GM21447 (cell line): ENCODE measurements around the gene TMEM128.
A peak's percentile ranks its signal among the peaks of the same experiment; 100 is the strongest.
"Not testable (repeated sequence)": the region's sequence is repeated elsewhere in the genome, so short reads cannot be mapped to it uniquely, and the experiment has no call there.

Source experiments
- ATAC-seq: cut with Tn5 transposase; IDR thresholded peaks from one replicate; pipeline ENCODE4 v1.9.1; 2021; ENCODE audit not compliant: unreplicated experiment

Gene TMEM128

DNA sequence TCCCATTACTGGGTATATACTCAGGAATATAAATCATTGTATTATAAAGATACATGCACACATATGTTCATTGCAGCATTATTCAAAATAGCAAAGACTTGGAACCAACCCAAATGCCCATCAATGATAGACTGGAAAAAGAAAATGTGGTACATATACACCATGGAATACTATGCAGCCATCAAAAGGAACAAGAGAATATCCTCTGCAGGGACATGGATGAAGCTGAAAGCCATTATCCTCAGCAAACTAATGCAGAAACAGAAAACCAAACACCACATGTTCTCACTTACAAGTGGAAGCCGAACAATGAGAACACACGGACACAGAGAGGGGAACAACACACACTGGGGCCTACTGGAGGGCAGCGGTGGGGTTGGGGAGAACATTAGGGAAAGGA lies 9.7 kb upstream of the TMEM128 start:
- ATAC-seq, result not testable (repeated sequence)

DNA sequence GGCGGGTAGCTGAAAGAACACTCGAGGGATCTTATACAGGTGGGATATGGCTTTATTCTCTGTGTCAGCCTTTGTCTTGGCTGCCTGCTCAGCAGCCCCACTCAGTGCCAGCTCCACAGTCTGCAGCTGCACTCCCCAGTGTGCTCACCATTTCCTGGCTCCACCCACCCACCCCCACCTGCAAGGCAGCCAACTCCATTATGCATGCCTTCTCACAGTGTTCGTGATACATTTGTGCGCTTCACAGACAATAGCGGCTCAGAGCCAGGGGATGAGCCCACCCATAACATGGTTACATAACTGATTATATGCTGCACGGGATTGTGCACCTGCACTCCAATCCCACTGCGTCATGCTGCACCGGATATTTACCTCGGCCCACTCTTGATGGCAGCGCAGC lies 8.8 kb upstream of the TMEM128 start:
- no peak for ATAC-seq

DNA sequence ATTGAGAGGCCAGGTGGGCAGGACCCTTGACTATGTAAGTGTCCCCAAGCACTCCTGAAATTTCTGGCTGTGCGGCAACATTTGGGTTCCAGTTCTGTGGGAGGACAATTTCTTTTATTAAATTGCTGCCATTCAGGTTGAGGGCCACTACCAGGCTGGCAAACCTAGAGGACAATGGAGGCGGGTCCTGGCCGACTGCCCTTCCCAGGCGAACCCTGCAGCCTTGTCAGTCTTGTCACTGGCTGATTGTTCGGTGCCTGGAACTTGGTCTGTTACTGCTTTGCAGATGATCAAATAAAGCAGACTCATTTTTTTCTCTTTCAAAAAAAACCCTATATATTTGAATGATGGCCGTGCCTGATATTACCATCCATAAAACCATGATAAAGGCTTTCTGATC lies 6.6 kb upstream of the TMEM128 start:
- no peak for ATAC-seq

DNA sequence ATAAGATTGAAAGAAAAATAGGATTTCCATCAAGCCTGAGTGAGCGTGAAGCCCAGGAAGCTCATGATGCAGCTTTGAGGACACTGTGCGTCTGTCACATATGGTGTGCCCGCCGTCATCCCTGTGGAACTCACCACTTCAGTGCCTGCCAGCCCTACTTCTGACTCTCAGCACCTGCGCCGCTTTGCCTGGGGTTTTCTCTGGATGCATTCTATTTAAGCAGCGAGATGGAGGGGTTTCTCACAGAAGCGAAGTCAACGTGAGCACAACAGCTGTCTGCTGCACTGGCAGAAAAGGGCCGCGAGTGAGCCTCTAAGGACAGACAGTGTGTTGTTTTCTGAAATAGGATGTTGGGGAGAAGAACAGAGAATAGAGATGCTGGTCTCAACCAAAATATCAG lies 6.2 kb upstream of the TMEM128 start:
- no peak for ATAC-seq

DNA sequence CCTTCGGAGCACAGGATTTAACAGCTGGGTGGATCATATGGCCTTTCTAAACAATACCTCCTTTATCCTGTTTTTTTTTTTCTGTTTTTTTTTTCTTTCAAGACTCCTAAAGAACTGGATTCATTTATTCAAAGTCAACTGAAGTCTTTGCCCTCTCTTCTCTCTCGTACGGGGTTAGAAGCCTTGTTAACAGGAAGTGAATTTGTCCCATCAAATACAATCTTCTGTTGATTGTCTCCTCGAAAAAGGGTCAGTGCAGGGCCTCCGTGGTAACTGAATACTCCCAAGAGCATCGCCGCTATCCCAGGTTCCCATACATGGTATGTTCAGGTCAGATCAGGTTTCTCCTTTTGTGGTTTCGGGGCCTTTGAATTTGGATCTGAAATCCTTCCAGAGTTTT lies 1.8 kb upstream of the TMEM128 start:
- ATAC-seq, result no peak

DNA sequence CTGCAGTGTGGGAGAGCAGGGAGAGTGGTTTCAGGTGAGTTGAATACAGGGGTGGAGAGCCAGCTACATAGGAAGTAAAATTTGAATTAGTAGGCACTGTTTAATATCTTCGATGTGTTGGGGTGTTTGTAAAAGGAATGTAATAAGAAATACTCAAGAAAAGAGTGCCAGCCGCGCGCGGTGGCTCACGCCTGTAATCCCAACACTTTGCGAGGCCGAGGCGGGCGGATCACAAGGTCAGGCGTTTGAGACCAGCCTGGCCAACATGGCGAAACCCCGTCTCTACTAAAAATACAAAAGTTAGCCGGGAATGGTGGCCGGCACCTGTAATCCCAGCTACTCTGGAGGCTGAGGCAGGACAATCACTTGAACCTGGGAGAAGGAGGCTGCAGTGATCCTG lies 1.3 kb upstream of the TMEM128 start:
- ATAC-seq, result not testable (repeated sequence)

DNA sequence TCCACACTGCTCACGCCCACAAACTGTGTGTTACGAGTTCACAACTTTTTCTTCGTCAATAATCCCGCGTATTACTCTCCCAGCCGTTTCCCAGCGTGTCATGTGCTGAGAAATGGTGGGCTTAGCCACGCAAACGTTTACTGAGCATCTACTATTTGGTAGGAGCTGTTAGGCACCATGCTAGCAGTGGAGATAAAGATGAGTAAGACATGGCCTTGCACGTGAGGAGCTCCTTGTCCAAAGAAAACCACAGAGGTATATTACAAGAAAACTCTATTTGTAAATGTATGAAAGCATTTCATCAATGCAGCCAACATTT lies 821 bp upstream of the TMEM128 start:
- no peak for ATAC-seq

DNA sequence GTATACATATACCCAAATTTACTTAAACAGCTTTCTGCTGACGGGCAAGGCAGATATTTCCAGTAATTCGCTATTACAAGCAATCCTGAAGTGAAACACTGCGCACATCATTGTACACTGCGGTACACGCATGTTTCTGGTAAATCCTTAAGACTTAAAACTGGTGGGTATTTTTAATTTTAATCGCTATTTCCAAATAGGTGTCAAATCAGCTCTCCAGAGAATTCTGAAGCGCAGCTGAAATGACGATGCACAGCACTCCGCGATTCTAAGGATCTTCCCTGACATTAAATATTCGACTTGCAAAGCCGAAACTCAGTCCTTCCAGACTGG lies 361 bp downstream of the TMEM128 start:
- peak; percentile 12 for ATAC-seq

DNA sequence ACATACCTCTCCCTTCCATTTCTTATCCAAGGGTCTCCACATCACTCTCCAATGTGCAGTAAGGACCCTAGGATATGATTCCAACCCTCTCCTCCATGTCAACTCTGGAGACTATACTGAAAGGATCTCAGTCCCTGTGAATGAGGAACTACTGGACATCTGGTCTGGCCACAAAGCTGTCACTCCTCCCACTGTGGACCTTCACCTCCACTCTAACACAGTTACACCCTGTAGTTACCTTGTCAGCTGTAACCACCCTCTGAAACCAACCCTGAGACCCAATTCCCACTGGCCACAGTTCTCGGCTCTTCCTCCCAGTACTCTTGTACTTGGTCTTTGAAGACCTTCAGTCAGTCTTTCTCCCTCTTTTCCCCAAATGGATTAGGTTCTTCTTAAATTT lies 2.9 kb downstream of the TMEM128 start:
- ATAC-seq, result no peak

DNA sequence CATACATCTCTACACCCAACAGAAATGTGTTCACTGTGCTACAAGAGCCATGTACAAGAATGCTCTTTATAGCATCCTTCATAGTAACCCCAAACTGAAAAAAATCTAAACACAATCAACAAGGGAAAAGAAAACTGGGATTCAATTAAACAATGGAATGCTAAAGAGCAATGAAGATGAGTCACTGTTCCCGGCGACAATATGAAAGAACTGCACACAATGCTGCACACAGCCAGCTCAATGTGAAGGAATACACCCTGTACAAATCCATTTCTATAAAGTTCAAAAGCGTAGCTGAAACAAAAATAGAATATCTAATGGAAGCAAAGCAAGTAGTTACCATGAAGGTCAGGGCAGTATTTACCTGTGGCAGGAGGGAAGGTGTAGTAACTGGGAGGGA lies 8.5 kb downstream of the TMEM128 start:
- not testable (repeated sequence) for ATAC-seq

DNA sequence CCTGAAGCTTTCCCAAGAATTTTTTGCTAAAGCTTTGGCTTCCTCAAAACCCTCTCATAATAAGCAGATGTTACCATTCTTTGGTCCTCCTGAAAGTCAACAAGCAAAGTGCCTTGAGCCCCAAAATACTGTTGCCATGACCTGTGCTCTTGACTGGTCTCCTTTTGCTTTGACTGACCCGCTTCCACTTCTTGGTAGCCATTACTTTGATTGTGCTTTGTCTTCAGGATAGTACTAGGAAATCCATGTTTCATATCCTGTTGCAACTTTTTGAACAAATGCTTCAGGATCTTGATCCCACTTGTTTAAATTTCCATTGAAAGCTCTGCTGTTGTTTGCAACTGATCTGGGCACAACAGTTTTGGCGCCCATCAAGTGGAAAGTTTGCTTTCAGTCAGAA lies 14.4 kb downstream of the TMEM128 start:
- no peak for ATAC-seq

DNA sequence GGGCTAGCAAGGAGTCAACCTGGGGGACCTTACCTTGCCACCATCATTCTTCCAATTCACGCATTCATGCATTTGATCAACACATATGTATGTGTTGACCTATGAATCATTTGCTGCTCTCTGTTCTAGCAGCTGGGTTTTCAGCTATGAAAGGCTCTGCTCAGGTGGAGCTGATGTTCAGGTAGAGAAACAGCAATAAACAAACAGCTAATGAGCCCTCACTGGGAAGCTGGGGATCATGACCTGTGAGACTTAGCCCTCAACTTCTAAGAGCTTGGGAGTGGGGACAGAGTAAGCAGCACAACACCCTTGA lies 19.7 kb downstream of the TMEM128 start:
- no peak for ATAC-seq

DNA sequence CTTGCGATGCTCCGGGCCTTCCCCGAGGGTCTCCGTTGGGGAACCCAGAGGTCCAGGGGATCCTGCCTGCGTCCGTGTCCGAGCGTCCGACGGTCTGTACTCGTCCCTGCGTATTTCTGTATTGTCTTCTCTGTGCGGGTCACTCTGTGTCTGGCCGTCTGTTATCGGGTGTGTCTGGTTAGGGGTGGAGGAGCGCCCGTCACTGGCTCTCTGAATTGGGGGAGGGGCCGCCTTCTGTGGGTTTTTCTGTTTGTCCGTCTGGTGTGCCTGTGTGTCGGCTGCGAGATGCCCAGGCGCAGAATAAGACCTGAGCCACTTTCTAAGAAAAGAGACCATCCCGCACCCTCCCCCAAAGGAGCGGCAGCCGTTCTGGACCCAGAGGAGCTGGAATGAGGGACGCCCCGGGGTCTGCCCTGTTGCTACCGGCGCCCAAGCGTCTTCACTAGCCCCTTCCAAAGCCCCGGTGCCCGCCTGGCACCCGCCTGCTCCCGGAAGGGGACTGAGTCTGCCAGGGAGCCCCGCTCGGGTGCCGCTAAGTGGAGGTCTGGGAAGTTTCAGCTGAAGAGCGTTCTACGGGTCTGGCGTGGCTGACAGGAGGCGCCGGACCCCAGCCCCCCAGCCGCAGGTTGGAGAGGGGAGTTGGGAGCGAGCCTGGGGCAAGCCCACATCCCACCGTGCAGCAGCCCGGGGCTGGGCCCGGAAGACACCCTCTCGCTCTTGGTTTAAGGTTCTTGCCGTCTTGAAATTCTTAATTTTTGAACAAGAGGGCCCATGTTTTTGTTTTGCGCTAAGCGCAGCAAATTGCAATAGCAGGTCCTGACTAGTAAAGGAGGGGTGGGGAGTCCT lies 20.3 kb downstream of the TMEM128 start:
- no peak for ATAC-seq

DNA sequence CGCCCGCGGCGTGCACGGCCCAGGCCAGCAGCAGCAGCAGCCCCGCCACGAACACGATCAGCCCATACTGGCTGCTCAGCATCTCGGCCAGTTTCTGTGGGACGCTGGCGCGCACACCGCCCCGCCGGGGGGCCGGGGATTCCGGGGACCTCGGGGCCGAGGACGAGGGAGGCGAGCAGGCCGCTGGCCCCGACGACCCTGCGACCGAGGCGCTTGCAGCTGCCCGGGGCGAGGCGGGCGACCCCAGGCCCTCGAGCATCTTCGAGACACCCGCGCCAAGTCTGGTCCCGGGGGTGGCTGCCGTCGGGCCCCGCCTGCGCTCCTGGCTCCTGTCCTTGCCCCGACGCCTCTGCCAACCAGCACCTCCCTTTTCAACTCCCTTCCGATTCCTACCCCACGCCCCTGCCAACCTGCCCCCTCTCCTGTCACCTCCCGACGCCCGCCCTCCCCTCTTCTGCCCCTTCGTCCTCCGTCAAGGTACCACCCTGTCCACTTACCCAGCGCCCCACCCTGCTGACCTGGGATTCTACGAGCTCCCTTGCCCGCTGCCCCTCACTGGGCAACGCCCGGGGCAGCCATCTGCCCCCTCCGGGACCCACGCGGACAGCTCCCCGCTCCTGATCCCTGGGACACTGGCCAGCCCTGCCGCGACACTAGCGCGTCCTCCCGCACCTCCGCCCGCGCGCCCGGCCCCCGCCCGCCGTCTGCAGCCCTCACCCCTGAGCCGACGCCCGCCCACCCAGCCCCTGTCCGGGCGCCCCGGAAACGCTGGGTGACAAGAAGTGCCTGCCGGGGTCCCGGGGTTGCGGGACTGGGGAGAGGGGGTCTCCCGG lies 21.2 kb downstream of the TMEM128 start, which contains the start of gene OTOP1:
TSS of gene OTOP1 (minus strand) at position 324 of the 833 bp plus-strand sequence. CDS start at position 259, 65 bp downstream.
- no peak for ATAC-seq

DNA sequence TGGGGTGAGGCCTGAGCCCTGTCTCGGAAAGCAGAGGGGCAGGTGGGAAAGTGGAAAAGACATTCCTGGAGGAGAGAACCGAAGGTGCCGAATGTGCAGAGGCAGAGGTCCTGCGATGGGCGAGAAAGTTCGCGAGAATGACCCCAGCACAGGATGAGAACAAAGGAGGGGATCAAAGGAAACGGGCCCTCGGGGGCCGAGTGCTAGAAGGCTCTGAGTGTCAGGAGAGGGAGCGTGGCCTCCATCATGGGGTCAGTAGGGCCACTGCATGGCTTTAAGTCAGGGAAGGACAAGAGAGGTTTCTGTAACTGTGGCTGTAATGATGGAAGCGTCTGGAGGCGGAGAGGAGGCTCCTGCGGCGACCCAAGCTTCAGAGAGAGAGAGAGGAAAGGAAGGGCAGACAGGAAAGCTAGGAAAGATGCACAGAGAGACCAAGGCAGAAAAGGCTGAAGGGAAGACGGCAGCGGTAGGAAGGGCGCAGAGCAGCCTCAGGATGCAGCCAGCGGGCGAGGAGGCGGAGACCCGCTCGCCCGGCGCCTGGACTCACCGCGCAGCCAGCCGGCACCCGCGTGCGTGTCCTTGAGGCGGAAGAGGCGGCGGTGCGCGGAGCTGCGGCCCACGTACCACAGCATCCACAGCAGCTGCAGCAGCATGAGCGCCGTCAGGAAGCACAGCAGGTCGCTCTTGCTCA lies 22.0 kb downstream of the TMEM128 start:
- ATAC-seq, result no peak

DNA sequence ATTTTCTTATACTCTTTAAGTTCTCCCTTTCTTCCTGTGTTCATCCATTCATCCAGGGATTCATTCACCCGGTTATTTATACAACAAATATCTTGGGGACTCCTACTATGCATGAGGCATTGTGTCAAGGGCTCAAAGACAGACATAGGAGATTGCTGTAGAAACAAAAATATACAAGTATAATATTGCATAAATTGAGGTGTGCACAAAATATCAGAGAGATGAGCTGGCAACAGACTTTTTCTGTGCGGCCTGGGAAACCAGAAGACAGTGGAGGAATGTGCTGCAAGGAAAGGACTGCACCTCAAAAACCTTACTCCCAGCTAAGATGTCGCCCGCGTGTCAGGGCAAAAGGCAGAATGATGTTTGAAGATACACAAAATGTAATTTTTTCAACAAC lies 30.9 kb downstream of the TMEM128 start:
- ATAC-seq, result no peak

DNA sequence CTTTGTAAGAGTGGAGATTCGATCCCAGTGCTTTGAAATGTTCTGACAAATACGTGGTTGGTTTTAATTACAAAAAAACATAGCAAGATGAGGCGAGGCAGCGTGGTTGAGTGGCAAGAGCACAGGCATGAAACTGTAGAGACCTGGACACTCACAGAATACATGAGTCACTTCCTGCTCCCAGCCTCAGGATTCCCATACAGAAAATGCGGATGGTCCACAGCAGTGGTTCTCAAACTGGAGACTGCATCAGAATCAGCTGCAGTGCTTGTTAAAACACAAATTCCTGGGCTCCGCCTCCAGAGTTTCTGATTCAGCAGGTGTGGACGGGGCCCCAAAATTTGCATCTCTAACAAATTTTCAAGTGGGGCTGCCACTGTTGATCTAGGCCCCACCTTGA lies 31.4 kb downstream of the TMEM128 start:
- ATAC-seq, result no peak

DNA sequence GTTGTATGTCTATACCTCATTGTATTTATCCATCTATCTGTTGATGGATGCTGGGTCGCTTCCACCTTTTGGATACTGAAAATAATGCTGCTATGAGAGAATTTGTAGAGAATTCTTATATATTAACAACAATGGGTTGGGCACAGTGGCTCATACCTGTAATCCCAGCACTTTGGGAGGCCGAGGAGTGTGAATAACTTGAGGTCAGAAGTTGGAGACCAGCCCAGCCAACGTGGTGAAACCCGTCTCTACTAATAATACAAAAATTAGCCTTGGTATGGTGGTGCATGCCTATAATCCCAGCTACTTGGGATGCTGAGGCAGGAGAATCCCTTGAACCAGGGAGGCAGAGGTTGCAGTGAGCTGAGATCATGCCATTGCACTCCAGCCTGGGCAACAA lies 34.3 kb downstream of the TMEM128 start:
- ATAC-seq, result not testable (repeated sequence)

DNA sequence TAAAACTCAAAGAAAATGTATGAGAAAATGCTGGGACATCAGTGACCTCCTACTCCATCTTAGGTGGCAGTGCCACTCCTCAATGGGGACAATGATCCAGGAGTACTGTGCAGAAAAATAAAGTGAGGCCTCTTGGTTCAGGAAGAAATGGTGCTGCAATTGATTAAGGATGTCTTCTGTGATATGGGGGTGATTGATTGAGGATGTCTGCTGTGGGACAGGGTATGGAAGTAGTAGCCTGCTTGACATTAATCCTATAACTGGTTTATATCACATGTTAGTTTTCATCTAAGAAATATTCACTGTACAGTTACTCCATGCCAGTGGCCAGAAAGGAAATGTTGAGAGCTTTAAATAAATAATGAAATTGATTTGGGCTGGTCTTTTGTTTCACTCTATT lies 41.8 kb downstream of the TMEM128 start:
- ATAC-seq, result no peak

DNA sequence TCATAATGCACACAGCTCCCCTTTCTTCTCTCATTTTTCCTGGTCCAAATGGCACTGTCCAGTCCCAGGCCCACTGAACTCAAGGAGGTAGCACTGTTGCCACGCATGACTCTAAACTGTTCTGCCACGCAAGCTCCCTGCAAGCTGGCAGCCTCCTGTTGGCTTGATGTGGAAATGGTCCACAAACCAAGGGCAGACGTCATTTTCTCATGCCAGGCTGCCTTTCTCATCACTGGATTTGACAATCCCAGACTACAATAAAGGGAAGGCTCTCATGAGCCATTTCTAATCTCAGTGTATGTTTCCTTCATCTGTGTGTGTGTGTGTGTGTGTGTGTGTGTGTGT lies 43.6 kb downstream of the TMEM128 start:
- no peak for ATAC-seq

DNA sequence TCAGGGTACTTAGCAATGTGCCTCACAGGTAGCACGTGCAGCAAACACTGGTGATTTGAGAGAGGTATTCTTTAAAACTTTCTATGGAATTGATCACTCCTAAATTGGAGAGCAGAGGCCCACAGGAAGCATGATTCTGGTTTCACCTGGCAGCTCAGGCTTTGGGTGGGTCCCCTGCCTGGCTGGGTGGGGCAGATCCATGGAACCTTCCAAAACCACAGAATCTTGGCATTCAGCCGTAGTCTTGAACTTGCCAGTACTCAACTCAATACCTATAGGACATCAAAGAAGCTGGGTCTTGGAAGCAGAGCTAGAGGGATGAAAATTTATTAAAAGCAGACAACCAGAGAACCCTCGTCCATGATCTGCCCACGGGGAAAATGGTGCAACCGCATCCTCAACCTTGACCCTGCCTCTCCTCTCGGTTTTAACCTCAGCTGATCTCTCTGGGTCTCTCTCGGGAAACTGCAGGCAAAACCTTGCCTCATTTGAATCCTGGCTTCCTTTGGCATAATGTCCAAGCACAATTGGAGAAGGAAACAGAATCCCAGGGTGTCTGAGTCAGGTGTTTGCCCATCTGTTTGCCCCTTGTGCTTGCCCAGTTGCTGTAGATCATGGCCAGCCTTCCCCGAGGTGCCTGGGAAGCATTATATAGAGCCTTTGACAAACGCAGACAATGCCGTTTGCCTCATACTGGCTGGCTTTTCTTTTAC lies 44.2 kb downstream of the TMEM128 start:
- no peak for ATAC-seq

DNA sequence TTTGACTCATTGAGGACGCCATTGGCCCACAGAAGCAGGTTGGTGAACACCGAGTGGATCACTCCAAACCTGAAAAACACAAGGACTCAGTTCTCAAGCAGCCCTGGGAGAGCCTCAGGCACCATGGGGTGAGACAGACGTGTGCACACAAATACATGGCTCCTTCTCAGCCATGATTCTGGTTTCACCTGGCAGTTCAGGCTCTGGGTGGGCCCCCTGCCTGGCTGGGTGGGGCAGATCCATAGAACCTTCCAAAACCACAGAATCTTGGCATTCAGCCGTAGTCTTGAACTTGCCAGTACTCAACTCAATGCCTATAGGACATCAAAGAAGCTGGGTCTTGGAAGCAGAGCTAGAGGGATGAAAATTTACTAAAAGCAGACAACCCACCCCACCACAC lies 45.5 kb downstream of the TMEM128 start:
- ATAC-seq, result no peak
